Sigmoid colon (tissue), 7 donors: ENCODE results near the gene CLIC6. TPM values are rescaled to one million over a fixed set of nuclear protein-coding genes. Genes with fewer than 3 reads are reported as not detected.

Source experiments
- DNase-seq: peaks from one replicate; pipeline ENCODE4 v3.0.0-alpha.2; 2019
- H3K27ac ChIP-seq, 4 donors: fragments of 200-600 bp; sonication (generic); one replicate each; pipeline ENCODE4 v1.5.1; 2016 to 2019; ENCODE audit warnings: mild to moderate bottlenecking in 1 of 4
- H3K27me3 ChIP-seq, 3 donors: fragments of 200-600 bp; sonication (generic); one replicate each; pipeline ENCODE4 v1.5.1; 2019; ENCODE audit warnings: mild to moderate bottlenecking in 1 of 3
- H3K36me3 ChIP-seq, 4 donors: fragments of 200-600 bp; sonication (generic); one replicate each; pipeline ENCODE4 v1.5.1; 2016 to 2019
- H3K4me1 ChIP-seq, 4 donors: fragments of 200-600 bp; sonication (generic); one replicate each; pipeline ENCODE4 v1.5.1; 2017 to 2019
- H3K4me3 ChIP-seq, 4 donors: fragments of 200-600 bp; sonication (generic); one replicate each; pipeline ENCODE4 v1.5.1; 2017 to 2019; ENCODE audit warnings: mild to moderate bottlenecking in 2 of 4, moderate library complexity in 1 of 4
- H3K9me3 ChIP-seq, 4 donors: fragments of 200-600 bp in 3 of 4; sonication (generic) in 3 of 4; one replicate each; pipeline versions ENCODE4 v1.5.1 to v1.6.1; 2013 to 2019
- EP300 ChIP-seq, 4 donors: sonication (generic); formaldehyde crosslinking; IDR thresholded peaks; one replicate each; pipeline ENCODE4 v1.6.1; 2017; ENCODE audit warnings: antibody characterized with exemption in 4 of 4
- POLR2A ChIP-seq, 2 donors: fragments of 450-650 bp; IDR thresholded peaks; one replicate each; pipeline ENCODE4 v1.6.1; 2016; ENCODE audit warnings: antibody characterized with exemption in 2 of 2, mild to moderate bottlenecking in 2 of 2, moderate library complexity in 2 of 2
- POLR2AphosphoS5 ChIP-seq, 4 donors: sonication (generic); formaldehyde crosslinking; IDR thresholded peaks; one replicate each; pipeline ENCODE4 v1.6.1; 2017; ENCODE audit warnings: antibody characterized with exemption in 4 of 4
- WGBS, 2 donors: extraction: QIAGEN DNeasy Blood & Tissue Kit; methylation state at CpG; one replicate each; pipeline ENCODE4 v1.1.7; 2013; 5-methylcytosine and 5-hydroxymethylcytosine counted together
- intact Hi-C: fragments of 100-400 bp; cut with DNase I; formaldehyde crosslinking; loops from one replicate; pipeline ENCODE4 v1.15.1; 2023
- polyA plus RNA-seq, 3 donors: library from polyadenylated mRNA; stranded (reverse); fragments of 200-250 nt; gene quantifications; one replicate each; pipeline ENCODE4 v1.2.3, GENCODE V29; 2013
- total RNA-seq, 4 donors: library from RNA; depleted of rRNA; stranded (reverse); fragments of >200 nt; gene quantifications; one replicate each; pipeline ENCODE4 v1.1.0, GENCODE V29; 2016
- TF ChIP-seq, protein P1 (sequence below), 4 experiments: fragments of 450-650 bp in 3 of 4; fragments of 200-600 bp in 1 of 4; IDR thresholded peaks; one replicate each; pipeline ENCODE4 v1.5.1; 2016 to 2019; ENCODE audit warnings: antibody characterized with exemption in 4 of 4, mild to moderate bottlenecking in 3 of 4, moderate library complexity in 2 of 4
- donor health status: healthy with polysubstance abuse.
- donor health status: Bipolar disorder and iron deficiency.
- donor health status: healthy.

CLIC6 gene
- total and polyA plus RNA-seq, 7 donors, result 0.71 to 6.9 (median 1.6) TPM; not detected in 1

DNA sequence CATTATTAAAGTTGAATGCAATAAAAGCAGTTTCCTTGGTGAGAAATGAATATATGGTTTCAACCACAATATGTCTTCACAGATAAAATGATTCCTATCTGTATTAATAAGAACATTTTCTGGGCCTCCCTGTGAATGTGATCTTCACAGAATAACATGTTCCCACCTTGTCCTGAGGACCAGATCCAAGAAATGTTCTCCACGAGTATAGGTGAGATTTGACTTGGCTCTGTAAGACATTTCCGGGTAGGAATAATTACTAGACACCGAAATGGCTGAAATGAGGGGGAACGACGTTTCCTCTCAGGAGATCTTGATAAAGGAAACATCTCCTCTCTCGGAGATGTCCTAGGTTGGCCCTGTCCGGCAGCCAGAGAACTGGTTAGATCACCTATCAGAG is 61.4 kb downstream of the CLIC6 start:
- no peak for TF ChIP-seq POLR2AphosphoS5 (IDR thresholded peaks at IDR 0.05)
- TF ChIP-seq EP300 (IDR thresholded peaks at IDR 0.05), result no peak
- no peak for TF ChIP-seq POLR2A (IDR thresholded peaks at IDR 0.05)
- TF ChIP-seq, protein P1, sequence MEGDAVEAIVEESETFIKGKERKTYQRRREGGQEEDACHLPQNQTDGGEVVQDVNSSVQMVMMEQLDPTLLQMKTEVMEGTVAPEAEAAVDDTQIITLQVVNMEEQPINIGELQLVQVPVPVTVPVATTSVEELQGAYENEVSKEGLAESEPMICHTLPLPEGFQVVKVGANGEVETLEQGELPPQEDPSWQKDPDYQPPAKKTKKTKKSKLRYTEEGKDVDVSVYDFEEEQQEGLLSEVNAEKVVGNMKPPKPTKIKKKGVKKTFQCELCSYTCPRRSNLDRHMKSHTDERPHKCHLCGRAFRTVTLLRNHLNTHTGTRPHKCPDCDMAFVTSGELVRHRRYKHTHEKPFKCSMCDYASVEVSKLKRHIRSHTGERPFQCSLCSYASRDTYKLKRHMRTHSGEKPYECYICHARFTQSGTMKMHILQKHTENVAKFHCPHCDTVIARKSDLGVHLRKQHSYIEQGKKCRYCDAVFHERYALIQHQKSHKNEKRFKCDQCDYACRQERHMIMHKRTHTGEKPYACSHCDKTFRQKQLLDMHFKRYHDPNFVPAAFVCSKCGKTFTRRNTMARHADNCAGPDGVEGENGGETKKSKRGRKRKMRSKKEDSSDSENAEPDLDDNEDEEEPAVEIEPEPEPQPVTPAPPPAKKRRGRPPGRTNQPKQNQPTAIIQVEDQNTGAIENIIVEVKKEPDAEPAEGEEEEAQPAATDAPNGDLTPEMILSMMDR (IDR thresholded peaks at IDR 0.05), result no peak
- no peak overlapping the region for H3K4me3 ChIP-seq
- H3K4me1 ChIP-seq, result no peaks in the 10 kb centered on the region
- WGBS, 2 donors, result 90 to 91% methylated on average over 7 of the region's 7 CpGs
- intact Hi-C loops, result no loop called here
- no peaks in the 10 kb centered on the region for H3K27me3 ChIP-seq
- H3K27ac ChIP-seq, result no peak overlapping the region
- no peaks in the 10 kb centered on the region for H3K9me3 ChIP-seq
- DNase-seq, result no peak
- H3K36me3 ChIP-seq, result no peaks in the 10 kb centered on the region

- Histone ChIP-seq H3K9me3 (no peaks in the 10 kb centered on the region), H3K4me3 (no peak overlapping the region), H3K4me1 (no peaks in the 10 kb centered on the region), H3K27ac (no peak overlapping the region), H3K36me3 (no peaks in the 10 kb centered on the region), H3K27me3 (no peaks in the 10 kb centered on the region)
- WGBS, 2 donors, result 85 to 89% methylated on average over 5 of the region's 5 CpGs
- TF ChIP-seq EP300 (IDR thresholded peaks at IDR 0.05) (no peak), POLR2A (IDR thresholded peaks at IDR 0.05) (no peak), POLR2AphosphoS5 (IDR thresholded peaks at IDR 0.05) (no peak)
- TF ChIP-seq, protein P1 (IDR thresholded peaks at IDR 0.05), result no peak
- no peak for DNase-seq
- intact Hi-C loops, result no loop called here
Measured at GRCh38 chr21:34730756-34731445, 62.1 kb downstream of the CLIC6 start.

DNA sequence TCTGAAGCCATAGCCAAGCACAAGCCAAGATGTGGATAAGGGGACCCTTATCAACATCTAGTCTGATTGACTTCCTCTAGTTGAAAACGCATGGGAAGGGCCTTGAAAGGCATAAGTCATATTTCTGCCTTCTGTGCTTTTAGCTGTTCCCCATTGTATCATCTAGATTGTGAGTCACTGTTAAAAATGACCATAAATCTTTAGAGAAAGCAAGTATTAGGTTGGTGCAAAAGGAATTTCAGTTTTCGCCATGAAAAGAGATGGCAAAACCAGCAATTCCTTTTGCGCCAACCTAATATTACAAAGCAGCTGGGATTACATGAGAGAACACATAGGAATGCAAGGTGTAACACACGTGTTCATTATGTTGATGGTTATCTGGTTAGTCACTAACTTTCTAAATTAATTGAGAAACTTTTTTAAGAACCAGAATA is 63.6 kb downstream of the CLIC6 start:
- Histone ChIP-seq H3K27me3 (no peaks in the 10 kb centered on the region), H3K4me3 (no peak overlapping the region), H3K27ac (no peak overlapping the region), H3K4me1 (no peaks in the 10 kb centered on the region), H3K36me3 (no peaks in the 10 kb centered on the region), H3K9me3 (no peaks in the 10 kb centered on the region)
- 91 to 92% methylated on average over 4 of the region's 4 CpGs for WGBS, 2 donors
- TF ChIP-seq POLR2A (IDR thresholded peaks at IDR 0.05) (no peak), POLR2AphosphoS5 (IDR thresholded peaks at IDR 0.05) (no peak)
- TF ChIP-seq, protein P1 (IDR thresholded peaks at IDR 0.05), result no peak
- intact Hi-C loops, result no loop called here
- DNase-seq, result no peak

DNA sequence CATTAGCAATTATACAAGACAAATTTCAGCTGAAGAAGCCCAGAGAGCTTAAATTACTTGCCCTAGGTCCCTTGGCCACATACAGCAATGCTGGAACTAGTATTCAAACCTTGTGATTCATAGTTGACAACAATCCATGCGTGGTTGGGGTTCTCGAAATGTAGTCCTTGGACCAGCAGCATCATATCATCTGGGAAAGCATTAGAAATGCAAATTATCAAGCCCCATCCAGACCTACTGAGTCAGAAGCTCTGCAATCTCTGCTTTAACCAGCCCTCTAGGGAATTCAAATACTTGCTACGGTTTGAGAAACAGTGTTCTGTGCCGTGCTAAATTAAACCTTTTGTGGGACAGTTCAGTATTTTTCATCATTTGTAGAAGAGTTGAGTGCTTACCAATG is 65.1 kb downstream of the CLIC6 start:
- WGBS, 2 donors, result 94% methylated on average over 4 of the region's 4 CpGs
- H3K9me3 ChIP-seq, result no peaks in the 10 kb centered on the region
- H3K27me3 ChIP-seq, result no peaks in the 10 kb centered on the region
- intact Hi-C loops, result no loop called here
- H3K27ac ChIP-seq, result no peak overlapping the region
- no peak for TF ChIP-seq EP300 (IDR thresholded peaks at IDR 0.05)
- TF ChIP-seq POLR2AphosphoS5 (IDR thresholded peaks at IDR 0.05), result no peak
- TF ChIP-seq, protein P1 (IDR thresholded peaks at IDR 0.05), result no peak
- no peak for TF ChIP-seq POLR2A (IDR thresholded peaks at IDR 0.05)
- DNase-seq, result no peak
- H3K36me3 ChIP-seq, result no peaks in the 10 kb centered on the region
- H3K4me3 ChIP-seq, result no peak overlapping the region
- H3K4me1 ChIP-seq, result no peaks in the 10 kb centered on the region

DNA sequence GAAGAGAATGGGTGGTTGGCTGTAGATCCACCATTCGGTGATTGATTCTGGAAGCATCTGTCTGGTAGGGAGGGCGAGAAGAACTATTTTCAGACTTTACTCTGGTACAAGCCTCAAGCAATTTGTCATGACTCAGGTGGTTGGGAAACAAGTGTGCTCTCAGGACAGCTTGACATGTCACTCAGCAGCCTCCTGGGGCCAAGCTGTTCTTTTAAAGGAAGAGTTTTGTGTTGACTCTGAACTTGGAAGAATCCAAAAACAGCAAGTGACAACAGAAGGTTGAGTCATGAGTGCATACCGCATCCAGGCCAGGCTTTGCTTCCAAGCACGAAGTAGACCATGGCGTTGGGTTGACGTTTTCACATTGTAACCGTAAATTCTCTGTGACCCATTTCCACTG is 65.9 kb downstream of the CLIC6 start:
- Histone ChIP-seq H3K4me1 (no peaks in the 10 kb centered on the region), H3K27ac (no peak overlapping the region), H3K36me3 (no peaks in the 10 kb centered on the region), H3K4me3 (no peak overlapping the region), H3K9me3 (no peaks in the 10 kb centered on the region), H3K27me3 (no peaks in the 10 kb centered on the region)
- intact Hi-C loops, result no loop called here
- no peak for DNase-seq
- no peak for TF ChIP-seq EP300 (IDR thresholded peaks at IDR 0.05)
- no peak for TF ChIP-seq POLR2AphosphoS5 (IDR thresholded peaks at IDR 0.05)
- no peak for TF ChIP-seq POLR2A (IDR thresholded peaks at IDR 0.05)
- 95 to 96% methylated on average over 7 of the region's 7 CpGs for WGBS, 2 donors
